HG03097 (cell line): ENCODE measurements around the gene MSX2.

Experiments used
- ATAC-seq: cut with Tn5 transposase; IDR thresholded peaks from one replicate; pipeline ENCODE4 v1.9.1; 2021; ENCODE audit not compliant: unreplicated experiment, low FRiP score

Gene MSX2

DNA sequence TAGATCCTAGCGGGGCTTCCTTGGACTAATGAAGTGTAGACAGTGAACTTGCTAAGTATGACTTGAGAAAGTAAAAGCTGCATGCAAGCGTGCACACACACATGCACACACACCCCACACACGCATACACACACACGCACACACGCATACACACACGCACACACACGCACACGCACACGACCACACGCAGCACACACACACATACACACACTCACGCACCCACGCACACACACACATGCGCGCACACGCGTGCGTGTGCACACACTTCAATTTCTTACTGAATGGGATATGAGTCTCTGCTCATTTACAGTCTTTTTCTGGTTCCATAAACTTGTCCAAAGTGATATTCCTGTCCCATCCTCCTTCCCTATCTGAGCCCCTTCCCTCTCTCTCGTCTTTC, 41.2 kb downstream of the MSX2 start:
- no peak for ATAC-seq

GRCh38 chr5:174767670-174768069, 43.3 kb downstream of the MSX2 start:
- ATAC-seq = no peak

DNA sequence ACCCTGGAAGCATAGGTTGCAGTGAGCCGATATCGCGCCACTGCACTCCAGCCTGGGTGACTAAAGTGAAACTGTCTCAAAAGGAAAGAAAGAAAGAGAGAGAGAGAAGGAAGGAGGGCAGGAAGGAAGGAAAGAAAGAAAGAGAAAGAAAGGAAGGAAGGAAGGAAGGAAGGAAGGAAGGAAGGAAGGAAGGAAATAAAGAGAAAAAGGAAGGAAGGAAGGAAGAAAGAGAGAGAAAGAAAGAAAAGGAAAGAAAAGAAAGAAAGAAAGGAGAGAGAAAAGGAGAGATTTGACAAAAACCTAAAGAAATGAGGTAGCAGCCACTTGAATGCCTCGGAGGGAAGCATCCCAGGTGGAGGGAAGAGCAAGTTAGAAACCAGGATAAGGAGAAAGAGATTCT, 44.6 kb downstream of the MSX2 start:
- no peak for ATAC-seq

GRCh38 chr5:174773371-174773770, 49.0 kb downstream of the MSX2 start:
- no peak for ATAC-seq

DNA sequence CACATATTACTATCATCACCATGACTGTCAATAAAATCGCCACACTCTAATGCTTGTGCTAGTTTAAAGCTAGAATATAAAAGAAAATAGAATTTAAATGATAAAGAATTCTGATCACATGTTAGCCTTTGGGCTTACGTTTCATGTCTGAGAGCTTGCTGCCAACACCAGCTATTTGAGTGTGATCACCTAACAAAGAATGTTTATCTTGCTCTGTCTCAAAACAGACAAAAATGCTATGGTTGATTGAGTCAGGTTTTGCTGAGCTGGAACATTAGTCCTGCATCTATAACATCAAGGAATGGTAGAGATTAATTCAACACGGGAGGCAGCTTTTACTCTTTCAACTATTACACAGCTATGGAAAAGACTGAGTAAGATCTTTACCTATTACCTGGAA, 50.7 kb downstream of the MSX2 start:
- ATAC-seq = no peak

- no peak for ATAC-seq
Measured at GRCh38 chr5:174777111-174777510, 52.7 kb downstream of the MSX2 start.

GRCh38 chr5:174777583-174777982, 53.2 kb downstream of the MSX2 start:
- no peak for ATAC-seq
